HepG2 (cell line): Measurements from ENCODE around the gene PACS1. TPM values are rescaled to one million over a fixed set of nuclear protein-coding genes. Genes with fewer than 3 reads are reported as not detected.

ENCODE experiments used
- GRHL1 ChIP-seq: sonication (generic); formaldehyde crosslinking; conservative IDR thresholded peaks from 2 replicates; pipeline ENCODE4 v1.8.0; 2022; ENCODE audit warnings: missing genetic modification reagents
- HINFP ChIP-seq: sonication (generic); formaldehyde crosslinking; IDR thresholded peaks from 2 replicates; pipeline ENCODE4 v1.4.0; 2020; ENCODE audit warnings: low read depth, mild to moderate bottlenecking, missing genetic modification reagents
- NFE2 ChIP-seq: sonication (generic); formaldehyde crosslinking; IDR thresholded peaks from 2 replicates; pipeline ENCODE4 v1.4.0; 2020; ENCODE audit warnings: missing genetic modification reagents
- RNF2 ChIP-seq: fragments of 450-650 bp; conservative IDR thresholded peaks from 2 replicates; pipeline ENCODE4 v1.6.1; 2016; ENCODE audit warnings: low read depth
- SRF ChIP-seq: IDR thresholded peaks from 2 replicates; pipeline ENCODE4 v1.6.1; 2011; ENCODE audit warnings: mild to moderate bottlenecking, low read depth, low read length, moderate library complexity
- WIZ ChIP-seq: sonication (generic); formaldehyde crosslinking; IDR thresholded peaks from 2 replicates; pipeline ENCODE4 v1.5.1; 2020; ENCODE audit warnings: mild to moderate bottlenecking, missing genetic modification reagents
- ZNF276 ChIP-seq: sonication (generic); formaldehyde crosslinking; IDR thresholded peaks from 2 replicates; pipeline ENCODE4 v1.4.0; 2020; ENCODE audit warnings: mild to moderate bottlenecking, low read depth, missing genetic modification reagents
- ZNF337 ChIP-seq: sonication (generic); formaldehyde crosslinking; IDR thresholded peaks from 2 replicates; pipeline ENCODE4 v1.5.1; 2020; ENCODE audit warnings: missing genetic modification reagents, low read depth, mild to moderate bottlenecking, borderline replicate concordance
- ZNF33A ChIP-seq: sonication (generic); formaldehyde crosslinking; IDR thresholded peaks from 2 replicates; pipeline ENCODE4 v1.5.1; 2020; ENCODE audit warnings: missing genetic modification reagents, mild to moderate bottlenecking, moderate library complexity, borderline replicate concordance
- polyA plus RNA-seq, 8 experiments: library from polyadenylated mRNA; depleted of rRNA in 3 of 8; stranded (reverse) in 7 of 8; unstranded in 1 of 8; fragments of >200 nt; fragmentation: Illumina TruSeq in 4 of 8; extraction: Trizol in 4 of 8; gene quantifications; 2 replicates each; pipeline versions ENCODE4 v1.2.1 to v1.2.3, GENCODE V29; 2011 to 2016; ENCODE audit warnings: low read depth in 4 of 8, missing spikeins in 1 of 8, mixed read lengths in 1 of 8; ENCODE audit not compliant: insufficient read depth in 1 of 8
- total RNA-seq, 5 experiments: library from RNA; depleted of rRNA; stranded (reverse); fragments of >200 nt; fragmentation: Illumina TruSeq; extraction: Trizol; gene quantifications; 2 replicates each; pipeline ENCODE4 v1.2.3, GENCODE V29; 2016; ENCODE audit warnings: low read depth in 1 of 5

The PACS1 gene
- total and polyA plus RNA-seq, 2 of the 13 experiments (the other 11 are each of a cell fraction or from before 2014, with no cell fraction given): 7.6 to 8.6 TPM

- TF ChIP-seq HINFP (CRISPR knock-in tag) (no peak), ZNF337 (CRISPR knock-in tag) (no peak), NFE2 (CRISPR knock-in tag) (no peak), ZNF276 (CRISPR knock-in tag) (no peak), RNF2 (no peak), WIZ (CRISPR knock-in tag) (no peak), ZNF33A (no peak), GRHL1 (CRISPR knock-in tag) (no peak), SRF (no peak)
These were observed 134.3 kb downstream of the PACS1 start (continued) for GRCh38 chr11:66204412-66204811.
